Esophagus squamous epithelium (tissue), 5 donors: ENCODE measurements around the gene ZNF319. TPM values are rescaled to one million over a fixed set of nuclear protein-coding genes. Genes with fewer than 3 reads are reported as not detected.
A peak's percentile ranks its signal among the peaks of the same experiment; 100 is the strongest.

ENCODE experiments used
- DNase-seq: peaks from one replicate; lab custom pipeline; 2025; lab: John Stamatoyannopoulos, UW
- H3K27ac ChIP-seq, 4 donors: fragments of 200-600 bp; sonication (generic); one replicate each; pipeline ENCODE4 v1.5.1; 2016 to 2019; ENCODE audit warnings: mild to moderate bottlenecking in 1 of 4
- H3K27me3 ChIP-seq, 4 donors: fragments of 200-600 bp; sonication (generic); 1 replicate in 3 of 4; 2 replicates in 1 of 4; pipeline versions ENCODE4 v1.5.1 to v1.6.0; 2017 to 2021; ENCODE audit warnings: antibody characterized with exemption in 1 of 4
- H3K36me3 ChIP-seq, 3 donors: fragments of 200-600 bp; sonication (generic); one replicate each; pipeline ENCODE4 v1.5.1; 2016 to 2019
- H3K4me1 ChIP-seq, 3 donors: fragments of 200-600 bp; sonication (generic); one replicate each; pipeline ENCODE4 v1.5.1; 2017 to 2019
- H3K4me3 ChIP-seq, 4 donors: fragments of 200-600 bp; sonication (generic); 1 replicate in 3 of 4; 2 replicates in 1 of 4; pipeline ENCODE4 v1.5.1; 2016 to 2019; ENCODE audit warnings: mild to moderate bottlenecking in 2 of 4, moderate library complexity in 1 of 4
- H3K9me3 ChIP-seq, 3 donors: fragments of 200-600 bp; sonication (generic); one replicate each; pipeline ENCODE4 v1.5.1; 2016 to 2019
- CTCF ChIP-seq, 6 experiments: fragments of 450-650 bp in 4 of 6; fragments of 200-600 bp in 2 of 6; sonication (generic) in 2 of 6; IDR thresholded peaks; one replicate each; pipeline ENCODE4 v1.5.1; 2016 to 2019; ENCODE audit warnings: antibody characterized with exemption in 6 of 6, mild to moderate bottlenecking in 4 of 6, moderate library complexity in 4 of 6
- POLR2A ChIP-seq, 4 donors: fragments of 450-650 bp; IDR thresholded peaks; one replicate each; pipeline ENCODE4 v1.6.1; 2017; ENCODE audit warnings: antibody characterized with exemption in 4 of 4, mild to moderate bottlenecking in 4 of 4, moderate library complexity in 3 of 4
- whole genome bisulfite sequencing, 2 donors: methylation state at CpG; one replicate each; pipeline ENCODE4 v1.1.5; 2018; 5-methylcytosine and 5-hydroxymethylcytosine counted together
- intact Hi-C: fragments of 100-400 bp; cut with DNase I; formaldehyde crosslinking; loops from one replicate; pipeline ENCODE4 v1.15.0; 2022
- total RNA-seq, 4 donors: library from RNA; depleted of rRNA; stranded (reverse); fragments of >200 nt; gene quantifications; one replicate each; pipeline ENCODE4 v1.1.0, GENCODE V29; 2016
- donor health status: DM: yes; HTN: yes; CAD: no.

Gene ZNF319
- total RNA-seq, 4 donors from 2014 or later, result 1.5 to 5.1 (median 2.6) TPM

GRCh38 chr16:58001781-58002415 lies 1.4 kb upstream of the ZNF319 start:
- DNase-seq, result no peak
- H3K4me1 ChIP-seq, result peaks cover 13 to 48% (median 33%) of the 10 kb centered on the region in 3 donors
- TF ChIP-seq CTCF (IDR thresholded peaks at IDR 0.05) (no peak), POLR2A (IDR thresholded peaks at IDR 0.05) (no peak)
- peak overlapping the region; percentile 65 to 91 (median 78) for H3K4me3 ChIP-seq
- H3K27me3 ChIP-seq, result no peaks in the 10 kb centered on the region
- peak overlapping the region; percentile 90 to 96 (median 93) for H3K27ac ChIP-seq
- H3K9me3 ChIP-seq, result no peaks in the 10 kb centered on the region
- peaks cover 6 to 37% (median 11%) of the 10 kb centered on the region in 3 donors for H3K36me3 ChIP-seq
- 25 to 32% methylated on average over 8 to 10 of the region's 10 CpGs for WGBS, 2 donors
- intact Hi-C loops, result loop anchor here (5.0 kb wide), 2 partner anchors 100 to 245 kb away; no protein-coding TSS in a partner anchor

GRCh38 chr16:58000706-58001676 lies 519 bp upstream of the ZNF319 start, which contains the start of gene USB1:
Gene USB1 (plus strand): TSS chr16:58001407. CDS start chr16:58001484, 77 bp downstream.
- TF ChIP-seq CTCF (IDR thresholded peaks at IDR 0.05), result peak; percentile 57 to 84 (median 72)
- TF ChIP-seq POLR2A (IDR thresholded peaks at IDR 0.05), result peak in 1 of 4 donors; percentile 72
- WGBS, 2 donors, result 0 to 1% methylated on average over 6 to 23 of the region's 81 CpGs
- Histone ChIP-seq H3K4me1 (peaks cover 13 to 48% (median 33%) of the 10 kb centered on the region in 3 donors), H3K36me3 (peaks cover 13 to 38% (median 20%) of the 10 kb centered on the region in 3 donors), H3K27ac (peak within 1 kb of the TSS; percentile 90 to 96 (median 93)), H3K27me3 (no peaks in the 10 kb centered on the region), H3K9me3 (no peaks in the 10 kb centered on the region), H3K4me3 (peak within 1 kb of the TSS; percentile 65 to 91 (median 78))
- no peak for DNase-seq
- intact Hi-C loops, result loop anchor here (5.0 kb wide), 2 partner anchors 99 to 244 kb away; no protein-coding TSS in a partner anchor

GRCh38 chr16:57999366-57999970 lies 1.0 kb downstream of the ZNF319 start:
- peaks cover 17 to 54% (median 28%) of the 10 kb centered on the region in 3 donors for H3K4me1 ChIP-seq
- peak overlapping the region; percentile 65 to 91 (median 78) for H3K4me3 ChIP-seq
- intact Hi-C loops, result no loop called here
- peaks cover 13 to 43% (median 20%) of the 10 kb centered on the region in 3 donors for H3K36me3 ChIP-seq
- peak overlapping the region; percentile 90 to 96 (median 93) for H3K27ac ChIP-seq
- TF ChIP-seq CTCF (IDR thresholded peaks at IDR 0.05) (no peak), POLR2A (IDR thresholded peaks at IDR 0.05) (no peak)
- H3K27me3 ChIP-seq, result no peaks in the 10 kb centered on the region
- H3K9me3 ChIP-seq, result no peaks in the 10 kb centered on the region
- DNase-seq, result no peak
- WGBS, 2 donors, result 5 to 12% methylated on average over 5 to 6 of the region's 6 CpGs

- H3K36me3 ChIP-seq, result peaks cover 13 to 47% (median 20%) of the 10 kb centered on the region in 3 donors
- DNase-seq, result no peak
- peak overlapping the region in 1 of 4 donors; percentile 91 for H3K4me3 ChIP-seq
- H3K27ac ChIP-seq, result peak overlapping the region in 3 of 4 donors; percentile 90 to 96 (median 94)
- intact Hi-C loops, result no loop called here
- peaks cover 17 to 58% (median 28%) of the 10 kb centered on the region in 3 donors for H3K4me1 ChIP-seq
- WGBS, 2 donors, result 29 to 67% methylated on average over 1 of the region's 3 CpGs
- H3K27me3 ChIP-seq, result no peaks in the 10 kb centered on the region
- H3K9me3 ChIP-seq, result no peaks in the 10 kb centered on the region
- TF ChIP-seq POLR2A (IDR thresholded peaks at IDR 0.05) (no peak), CTCF (IDR thresholded peaks at IDR 0.05) (no peak)
Measured at GRCh38 chr16:57998992-57999365, 1.5 kb downstream of the ZNF319 start.
